ENCODE data around the gene NOS2.
"Not testable (repeated sequence)": the region's sequence is repeated elsewhere in the genome, so short reads cannot be mapped to it uniquely, and the experiment has no call there.

NOS2 gene

DNA sequence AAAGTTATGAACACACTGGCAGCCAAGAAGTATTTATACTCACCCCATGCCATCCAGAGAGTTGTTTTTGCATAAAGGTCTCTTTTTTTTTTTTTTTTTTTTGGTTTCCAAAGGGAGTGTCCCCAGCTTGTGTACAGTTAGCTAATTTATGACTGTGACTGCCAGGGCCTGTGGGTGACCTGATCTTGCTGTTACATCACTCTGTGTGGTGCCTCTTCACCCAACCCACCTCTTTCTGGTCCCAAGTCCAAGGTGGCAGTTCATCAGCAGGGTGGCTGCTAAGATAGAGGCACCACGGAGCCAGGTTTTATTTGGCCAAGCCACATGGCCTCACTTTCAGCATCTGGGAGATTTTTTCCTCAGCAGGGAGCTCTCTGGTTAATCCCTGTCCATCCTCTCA lies at the start of gene NOS2:
NOS2 (minus strand) TSS at position 8 of the 400 bp plus-strand sequence. CDS start 1,720 bp downstream, outside the sequence.
- no peak for DNase-seq (ENCODE audit: low spot score)

DNA sequence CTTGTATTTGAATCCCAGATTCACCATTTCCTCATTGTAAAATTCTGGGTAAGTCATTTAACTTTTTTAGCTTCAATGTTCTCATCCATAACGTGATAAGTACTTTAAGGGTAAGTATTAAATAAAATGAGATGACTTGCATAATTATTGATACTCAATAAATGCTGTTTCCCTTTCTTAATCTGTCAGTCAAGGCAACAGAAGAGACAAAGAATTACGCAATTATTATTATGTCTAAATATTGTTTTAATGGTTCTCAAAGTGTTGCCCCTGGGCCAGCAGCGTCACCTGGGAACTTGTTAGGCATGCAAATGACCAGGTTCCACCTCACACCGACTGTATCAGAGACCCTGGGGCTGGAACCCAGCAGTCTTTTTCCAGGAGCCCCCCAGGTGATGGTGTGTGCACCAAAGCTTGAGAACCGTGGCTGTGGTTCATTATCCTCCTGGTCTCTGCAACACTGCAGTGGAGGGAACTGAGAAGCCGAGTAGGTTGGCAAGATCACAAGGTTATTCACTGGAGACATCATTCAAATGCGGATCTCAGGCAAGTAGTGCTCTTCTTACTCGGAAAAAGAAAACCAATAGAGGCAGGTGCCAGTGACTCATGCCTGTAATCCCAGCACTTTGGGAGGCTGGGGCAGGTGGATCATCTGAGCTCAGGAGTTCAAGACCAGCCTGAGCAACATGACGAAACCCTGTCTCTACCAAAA lies 49.3 kb upstream of the NOS2 start:
- DNase-seq (ENCODE audit: low spot score): no peak

DNA sequence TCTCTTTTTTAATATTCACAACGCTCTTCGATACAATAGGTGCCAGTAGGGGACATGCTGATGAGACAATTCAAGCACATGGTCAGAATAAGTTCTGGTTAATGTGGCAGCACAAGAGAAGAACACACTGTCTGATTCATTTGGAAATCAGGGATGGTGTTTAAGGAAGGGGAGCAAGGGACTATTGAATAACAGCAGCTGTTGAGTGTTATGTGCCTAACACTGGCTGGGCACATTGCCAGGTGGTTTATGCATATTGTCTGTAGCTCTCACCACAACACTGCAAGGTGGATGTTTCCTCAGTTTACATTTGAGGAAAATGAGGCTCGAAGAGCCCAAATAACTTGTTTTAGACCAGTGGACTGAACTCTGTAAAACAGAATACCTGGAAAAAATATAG lies 48.6 kb upstream of the NOS2 start:
- no peak for DNase-seq (ENCODE audit: low spot score)

DNA sequence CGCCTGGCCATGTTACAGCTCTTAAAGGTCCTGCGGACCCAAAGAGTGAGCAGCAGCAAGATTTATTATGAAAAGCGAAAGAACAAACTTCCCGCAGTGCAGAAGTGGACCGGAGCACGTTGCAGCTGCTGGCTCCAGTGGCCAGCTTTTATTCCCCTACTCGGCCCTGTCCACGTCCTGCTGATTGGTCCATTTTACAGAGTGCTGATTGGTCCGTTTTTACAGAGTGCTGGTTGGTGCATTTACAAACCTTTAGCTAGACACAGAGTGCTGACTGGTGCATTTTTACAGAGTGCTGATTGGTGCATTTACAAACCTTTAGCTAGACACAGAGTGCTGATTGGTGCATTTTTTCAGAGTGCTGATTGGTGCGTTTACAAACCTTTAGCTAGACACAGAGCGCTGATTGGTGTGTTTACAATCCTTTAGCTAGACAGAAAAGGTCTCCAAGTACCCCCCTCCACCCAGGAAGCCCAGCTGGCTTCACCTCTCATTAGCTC lies 46.5 kb upstream of the NOS2 start:
- DNase-seq (ENCODE audit: low spot score): not testable (repeated sequence)

DNA sequence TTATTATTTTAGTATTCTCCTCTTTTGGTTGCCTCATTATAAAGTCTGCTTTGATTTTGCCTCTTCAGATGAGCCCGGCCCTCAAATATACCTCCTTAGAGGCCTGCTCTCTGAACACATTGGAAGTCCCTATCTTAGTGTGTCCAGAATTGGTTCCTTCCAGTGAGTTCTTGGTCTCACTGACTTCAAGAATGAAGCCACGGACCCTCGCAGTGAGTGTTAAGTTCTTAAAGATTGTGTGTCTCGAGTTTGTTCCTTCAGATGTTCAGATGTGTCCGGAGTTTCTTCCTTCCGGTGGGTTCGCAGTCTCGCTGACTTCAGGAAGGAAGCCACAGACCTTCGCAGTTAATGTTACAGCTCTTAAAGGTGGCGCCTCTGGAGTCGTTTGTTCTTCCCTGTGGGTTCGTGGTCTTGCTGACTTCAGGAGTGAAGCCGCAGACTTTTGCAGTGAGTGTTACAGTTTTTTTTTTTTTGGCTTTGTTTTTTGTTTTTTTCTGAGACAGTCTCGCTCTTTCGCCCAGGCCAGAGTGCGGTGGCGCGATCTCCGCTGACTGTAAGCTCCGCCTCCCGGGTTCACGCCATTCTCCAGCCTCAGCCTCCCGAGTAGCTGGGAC lies 45.8 kb upstream of the NOS2 start:
- no peak for DNase-seq (ENCODE audit: low spot score)

DNA sequence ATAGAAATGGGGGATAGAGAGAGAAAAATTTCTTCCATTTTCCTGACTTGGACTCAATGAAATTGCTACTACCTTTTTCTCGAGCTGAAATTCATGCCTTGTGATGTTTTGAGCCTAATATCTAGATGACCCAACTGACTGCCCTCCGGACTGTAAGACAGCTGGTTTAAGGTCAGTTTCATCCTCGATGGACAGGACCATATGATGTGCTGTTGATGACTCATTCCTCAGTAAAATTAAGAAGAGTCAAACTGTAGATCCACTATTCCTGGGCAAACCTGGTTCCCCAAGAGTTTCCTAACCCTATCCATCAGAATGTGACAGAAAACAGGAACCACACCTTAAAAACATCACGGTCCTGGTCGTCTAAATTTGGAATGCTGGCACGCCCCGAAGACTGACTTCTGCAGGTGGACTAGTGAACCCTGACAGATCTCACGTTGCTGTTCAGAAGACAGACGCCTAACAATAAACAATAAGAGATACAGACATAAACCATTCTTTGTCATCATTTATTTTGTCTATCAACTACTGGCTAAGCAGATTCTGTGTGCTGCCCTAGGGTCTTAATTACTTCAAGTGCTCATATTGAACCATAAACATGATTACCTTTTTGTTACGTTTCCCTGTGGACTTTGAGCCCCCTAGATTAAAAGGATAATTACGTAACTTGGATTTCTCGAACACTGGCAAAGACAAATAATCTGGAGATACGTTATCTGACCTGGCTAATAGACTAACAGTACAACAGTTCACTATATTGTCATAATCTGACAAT lies 45.1 kb upstream of the NOS2 start:
- DNase-seq (ENCODE audit: low spot score): no peak

DNA sequence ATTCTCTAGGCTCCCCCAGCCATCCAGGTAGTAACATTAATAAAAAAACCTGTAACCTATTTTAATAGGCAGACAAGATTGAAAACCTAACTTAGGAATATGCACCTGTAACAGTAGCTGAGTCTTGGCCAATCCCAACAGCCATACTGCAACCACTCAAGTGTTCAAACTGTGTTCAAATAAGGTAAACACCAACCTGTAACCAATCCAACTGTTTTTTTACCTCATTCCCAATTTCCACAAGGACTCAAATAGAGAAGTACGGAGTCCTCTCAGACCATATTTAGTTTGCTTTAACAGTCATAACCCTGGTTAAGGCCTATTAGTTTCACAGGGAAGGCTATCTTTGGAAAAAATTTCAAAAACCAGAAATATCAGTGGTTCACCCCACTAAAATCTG lies 40.4 kb upstream of the NOS2 start:
- DNase-seq (ENCODE audit: low spot score): no peak

DNA sequence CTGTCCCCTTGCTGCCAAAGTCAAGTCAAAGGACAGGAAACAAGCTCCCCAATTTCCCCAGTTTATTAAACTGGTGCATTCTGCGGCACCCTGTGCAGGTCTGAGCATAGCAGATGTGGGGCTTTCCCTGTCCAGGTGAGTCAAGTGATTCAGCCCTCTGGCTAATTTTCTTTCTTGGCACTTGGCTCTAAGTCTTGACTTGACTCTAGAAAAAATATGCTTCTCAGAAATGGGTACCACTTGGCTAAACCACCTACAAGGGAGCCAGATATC lies 40.0 kb upstream of the NOS2 start:
- not testable (repeated sequence) for DNase-seq (ENCODE audit: low spot score)

DNA sequence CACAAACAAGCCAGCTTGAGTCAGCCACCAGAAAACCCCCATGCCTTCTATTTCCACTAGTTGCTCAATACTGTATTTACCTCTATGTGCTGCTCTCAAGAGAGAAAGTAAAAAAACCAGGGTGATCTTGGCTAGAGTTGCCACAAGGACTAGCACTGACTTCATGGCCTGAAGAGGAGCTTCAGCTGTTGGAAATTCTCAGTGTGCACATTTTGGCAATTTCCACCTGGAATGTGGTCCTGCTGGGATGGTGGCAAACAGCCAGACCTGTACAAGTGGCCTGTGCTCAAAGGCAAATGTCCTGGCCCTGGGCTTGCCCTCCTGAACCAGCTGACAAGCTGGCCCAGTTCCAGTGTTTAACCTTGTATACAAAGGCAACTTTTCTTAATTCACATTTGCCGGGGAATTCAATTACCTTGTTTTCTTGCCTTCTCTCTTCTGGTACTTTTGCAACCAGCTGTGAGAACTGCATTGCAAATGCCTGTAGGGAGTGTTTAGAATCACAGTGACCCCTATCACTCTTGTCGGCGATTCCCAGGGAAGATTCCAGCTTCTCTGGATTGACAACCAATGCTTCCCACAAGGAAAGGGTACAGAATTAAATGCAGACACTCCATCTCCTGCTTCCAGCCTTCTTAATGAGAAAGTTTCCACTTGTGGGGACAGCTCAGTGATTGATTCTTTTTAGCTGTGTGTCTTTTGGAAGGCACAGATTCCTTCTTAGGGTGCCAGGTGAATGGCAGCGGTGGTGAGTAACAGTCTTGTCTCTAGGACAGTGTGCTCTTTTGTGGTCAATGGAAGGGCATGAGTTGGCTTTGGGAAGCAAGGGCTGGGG lies 39.5 kb upstream of the NOS2 start:
- DNase-seq (ENCODE audit: low spot score): not testable (repeated sequence)

DNA sequence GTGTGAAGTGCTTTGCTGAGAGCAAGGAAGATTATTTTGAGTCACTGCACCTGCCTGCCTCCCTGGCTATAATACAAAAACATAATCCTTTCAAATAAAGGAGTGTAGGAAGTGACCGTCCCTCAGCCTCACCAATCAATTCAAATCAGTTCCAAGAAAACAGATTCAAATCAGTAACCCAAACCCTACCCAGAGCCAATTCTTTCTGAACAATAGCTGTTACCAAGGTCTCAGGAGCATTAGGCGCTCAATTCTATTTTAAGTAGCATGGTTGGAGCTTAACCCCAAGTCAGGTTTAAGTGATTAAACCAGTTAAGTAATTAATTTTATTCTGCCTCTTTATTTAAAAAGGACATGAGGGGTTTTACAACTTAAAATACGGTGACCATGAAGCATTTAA lies 38.3 kb upstream of the NOS2 start:
- not testable (repeated sequence) for DNase-seq (ENCODE audit: low spot score)

DNA sequence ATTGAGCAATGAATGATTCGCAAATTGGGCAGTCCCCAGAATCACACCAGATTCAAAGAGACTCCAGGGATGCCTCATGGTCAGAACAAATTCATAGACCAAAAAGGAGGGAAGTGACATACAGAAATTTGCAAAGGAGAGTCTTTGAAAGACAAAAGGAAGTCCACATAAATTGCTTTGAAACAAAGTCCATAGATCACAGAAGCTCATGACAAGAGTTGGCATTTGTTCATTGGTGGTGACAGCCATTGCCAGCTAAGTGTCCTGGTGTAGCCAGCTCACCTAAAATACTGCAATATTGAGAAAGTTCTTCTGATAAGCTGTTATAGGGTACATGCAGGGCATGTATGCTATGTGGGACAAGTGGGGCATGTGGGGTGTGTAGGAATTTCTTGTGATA lies 37.4 kb upstream of the NOS2 start:
- not testable (repeated sequence) for DNase-seq (ENCODE audit: low spot score)

DNA sequence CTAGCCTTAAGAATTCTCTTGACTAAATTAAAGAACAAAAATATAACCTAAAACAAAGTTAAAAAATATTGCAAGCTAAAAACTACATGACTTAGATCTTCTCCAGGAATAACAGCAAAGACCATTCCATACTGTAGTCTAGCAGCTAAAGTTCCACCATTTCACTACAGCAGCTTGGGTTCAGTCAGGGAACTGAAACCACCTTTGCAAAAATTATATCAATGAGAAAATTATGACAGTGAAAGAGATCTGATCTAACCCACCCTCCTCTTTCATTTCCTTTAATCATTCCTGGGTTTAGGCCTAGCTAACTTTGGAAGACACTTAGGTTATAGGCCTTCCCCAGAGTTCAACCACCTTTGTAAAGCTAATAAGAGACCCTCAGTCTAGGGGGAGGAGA lies 36.3 kb upstream of the NOS2 start:
- DNase-seq (ENCODE audit: low spot score): no peak

DNA sequence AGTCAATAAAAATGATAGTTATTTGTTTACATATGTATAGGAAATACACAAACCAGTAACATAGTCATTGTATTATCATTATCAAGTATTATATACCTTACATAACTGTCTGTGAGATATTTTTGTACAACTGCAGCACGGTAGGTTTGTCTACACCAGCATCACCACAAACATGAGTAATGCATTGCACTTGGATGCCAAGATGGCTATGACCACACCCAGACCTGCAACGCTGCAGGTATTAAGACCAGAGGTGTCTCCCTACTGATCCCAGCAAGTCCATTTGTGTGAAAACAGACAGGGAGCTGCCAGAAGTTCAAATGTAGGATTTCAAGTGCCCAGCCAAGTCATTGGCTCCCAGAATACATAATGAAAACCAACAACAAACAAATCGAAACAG lies 34.2 kb upstream of the NOS2 start:
- no peak for DNase-seq (ENCODE audit: low spot score)

DNA sequence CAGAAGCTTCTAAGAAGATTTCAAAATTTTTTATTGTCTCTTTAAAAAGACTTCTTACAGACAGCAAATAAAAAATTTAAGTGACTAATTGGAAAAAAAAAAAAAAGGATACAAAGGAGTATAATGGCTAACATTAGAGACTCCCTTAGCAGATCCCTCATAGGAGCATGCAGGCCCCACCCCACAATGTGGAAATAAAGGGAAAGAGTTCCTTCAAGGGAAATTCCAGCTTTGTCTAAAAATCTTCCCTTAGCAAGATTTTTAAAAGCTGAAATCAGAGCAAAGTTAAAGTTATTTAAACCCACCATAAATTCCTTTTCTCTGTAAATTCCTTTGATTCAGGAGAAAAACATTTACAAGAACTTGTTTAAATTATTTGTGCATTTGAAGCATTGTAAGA lies 32.5 kb upstream of the NOS2 start:
- DNase-seq (ENCODE audit: low spot score): no peak

DNA sequence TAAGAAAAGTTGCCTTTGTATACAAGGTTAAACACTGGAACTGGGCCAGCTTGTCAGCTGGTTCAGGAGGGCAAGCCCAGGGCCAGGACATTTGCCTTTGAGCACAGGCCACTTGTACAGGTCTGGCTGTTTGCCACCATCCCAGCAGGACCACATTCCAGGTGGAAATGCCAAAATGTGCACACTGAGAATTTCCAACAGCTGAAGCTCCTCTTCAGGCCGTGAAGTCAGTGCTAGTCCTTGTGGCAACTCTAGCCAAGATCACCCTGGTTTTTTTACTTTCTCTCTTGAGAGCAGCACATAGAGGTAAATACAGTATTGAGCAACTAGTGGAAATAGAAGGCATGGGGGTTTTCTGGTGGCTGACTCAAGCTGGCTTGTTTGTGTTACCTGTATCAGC lies 29.6 kb upstream of the NOS2 start:
- DNase-seq (ENCODE audit: low spot score): not testable (repeated sequence)

DNA sequence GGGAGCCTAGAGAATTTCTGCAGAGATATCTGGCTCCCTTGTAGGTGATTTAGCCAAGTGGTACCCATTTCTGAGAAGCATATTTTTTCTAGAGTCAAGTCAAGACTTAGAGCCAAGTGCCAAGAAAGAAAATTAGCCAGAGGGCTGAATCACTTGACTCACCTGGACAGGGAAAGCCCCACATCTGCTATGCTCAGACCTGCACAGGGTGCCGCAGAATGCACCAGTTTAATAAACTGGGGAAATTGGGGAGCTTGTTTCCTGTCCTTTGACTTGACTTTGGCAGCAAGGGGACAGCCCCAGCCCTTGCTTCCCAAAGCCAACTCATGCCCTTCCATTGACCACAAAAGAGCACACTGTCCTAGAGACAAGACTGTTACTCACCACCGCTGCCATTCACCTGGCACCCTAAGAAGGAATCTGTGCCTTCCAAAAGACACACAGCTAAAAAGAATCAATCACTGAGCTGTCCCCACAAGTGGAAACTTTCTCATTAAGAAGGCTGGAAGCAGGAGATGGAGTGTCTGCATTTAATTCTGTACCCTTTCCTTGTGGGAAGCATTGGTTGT lies 28.9 kb upstream of the NOS2 start:
- not testable (repeated sequence) for DNase-seq (ENCODE audit: low spot score)

DNA sequence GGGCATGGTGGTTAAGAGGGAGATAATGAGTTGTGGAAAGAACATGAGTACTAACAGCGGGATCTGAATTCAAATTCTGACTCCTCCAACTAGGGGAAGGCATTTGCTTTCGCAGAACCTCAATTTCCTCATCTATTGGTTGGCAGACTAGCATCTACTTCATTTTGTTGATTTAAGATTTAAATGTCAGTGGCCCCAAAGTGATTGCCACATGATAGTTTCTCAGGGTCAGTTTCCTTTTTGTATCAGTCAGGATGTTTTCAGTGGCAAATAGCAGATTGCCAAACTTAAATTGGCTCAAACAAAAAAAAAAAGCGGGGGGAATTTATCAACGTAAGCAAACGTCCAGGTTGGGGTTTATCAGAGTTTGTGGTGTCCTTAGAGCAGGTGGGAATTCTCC lies 25.1 kb upstream of the NOS2 start:
- DNase-seq (ENCODE audit: low spot score): no peak

DNA sequence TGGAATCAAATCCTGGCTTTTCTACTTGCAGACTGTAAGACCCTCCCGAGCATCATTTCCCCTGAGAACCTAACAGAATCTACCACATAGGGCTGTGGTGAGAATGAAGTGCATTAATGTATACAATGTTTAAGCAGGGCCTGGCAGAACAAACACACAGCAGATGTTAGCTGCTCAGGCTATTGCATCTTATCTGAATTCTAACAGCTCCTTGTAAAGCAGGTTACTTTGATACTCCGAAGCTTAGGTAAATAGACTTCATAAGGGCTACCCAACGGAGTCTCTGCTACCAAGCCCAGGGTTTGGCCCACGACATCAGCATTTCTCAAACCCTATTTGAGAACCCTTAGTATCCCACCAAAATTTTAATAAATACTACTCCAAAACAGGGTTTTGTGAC lies 24.4 kb upstream of the NOS2 start:
- DNase-seq (ENCODE audit: low spot score): no peak

DNA sequence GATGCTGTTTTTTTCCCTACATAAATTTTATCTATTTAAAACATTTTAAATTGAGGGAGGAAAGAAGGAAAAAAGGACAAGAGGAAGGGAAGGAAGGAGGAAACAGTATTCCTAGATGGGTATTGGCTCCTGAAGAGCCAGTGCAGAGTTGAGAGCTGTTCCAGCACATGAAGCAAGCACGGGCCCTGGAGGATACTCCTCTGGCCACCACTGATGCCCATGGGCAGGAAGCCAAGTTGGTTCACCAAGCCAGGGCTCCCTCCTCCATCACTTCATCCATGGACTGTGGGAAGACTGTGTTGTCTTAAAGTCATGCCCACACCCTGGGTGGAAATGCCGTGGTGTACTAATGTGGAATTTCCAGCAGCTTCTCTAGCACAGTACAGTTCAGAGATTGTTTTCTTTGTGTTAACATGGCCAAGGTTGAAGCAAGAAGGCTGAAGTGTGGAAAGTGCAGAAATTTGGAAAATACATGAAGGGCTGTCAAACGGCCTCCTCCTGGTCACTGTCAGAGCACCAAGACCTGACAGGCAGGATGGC lies 23.9 kb upstream of the NOS2 start:
- no peak for DNase-seq (ENCODE audit: low spot score)

DNA sequence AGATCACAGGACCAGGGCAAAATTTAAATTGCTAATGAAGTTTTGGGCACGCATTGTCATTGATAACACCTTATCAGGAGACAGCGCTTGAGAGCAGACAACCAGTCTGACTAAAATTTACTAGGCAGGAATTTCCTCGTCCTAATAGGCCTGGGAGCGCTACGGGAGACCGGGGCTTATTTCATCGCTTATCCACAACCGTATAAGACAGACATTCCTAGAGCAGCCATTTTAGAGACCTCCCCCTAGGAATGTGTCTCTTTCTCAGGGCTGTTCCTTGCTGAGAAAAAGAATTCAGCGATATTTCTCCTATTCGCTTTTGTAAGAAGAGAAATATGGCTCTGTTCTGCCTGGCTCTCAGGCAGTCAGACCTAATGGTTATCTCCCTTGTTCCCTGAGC lies 21.8 kb upstream of the NOS2 start:
- DNase-seq (ENCODE audit: low spot score): not testable (repeated sequence)

DNA sequence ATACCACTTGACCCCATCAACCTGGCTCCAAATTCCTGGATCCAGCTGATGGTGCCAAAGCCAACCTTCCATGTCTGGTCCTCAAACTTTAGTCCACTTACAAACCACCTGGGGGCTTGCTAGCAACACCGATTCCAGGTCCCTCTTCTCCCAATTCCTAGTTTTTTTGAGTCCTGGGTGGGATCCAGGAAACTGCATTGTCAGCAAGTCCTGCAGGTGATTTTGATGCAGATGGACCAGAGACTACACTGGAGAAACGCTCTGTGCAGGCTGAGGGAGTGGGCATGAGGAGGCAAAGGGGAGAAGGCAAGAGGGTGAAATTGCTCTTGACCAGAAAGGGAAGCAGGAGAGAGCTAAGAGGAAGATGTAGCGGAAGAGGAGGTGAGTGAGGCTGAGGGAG lies 21.0 kb upstream of the NOS2 start:
- no peak for DNase-seq (ENCODE audit: low spot score)

DNA sequence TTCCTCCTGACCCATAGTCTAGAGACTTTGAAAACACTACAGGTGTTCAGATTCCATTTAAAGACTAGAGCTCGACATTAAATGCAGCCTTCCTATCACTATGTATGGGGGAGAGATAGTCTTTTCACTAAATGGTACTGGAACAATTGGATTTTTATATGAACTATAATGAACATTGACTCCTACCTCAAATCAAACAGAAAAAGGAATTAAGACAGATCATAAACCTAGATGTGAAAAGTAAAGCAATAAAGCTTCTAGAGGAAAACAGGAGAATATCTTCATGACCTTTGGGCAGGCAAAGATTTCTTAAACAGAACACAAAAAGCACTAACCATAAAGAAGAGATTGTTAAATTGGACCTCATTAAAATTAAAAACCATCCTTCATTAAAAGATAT lies 18.8 kb upstream of the NOS2 start:
- DNase-seq (ENCODE audit: low spot score): no peak

Data from iPS-NIHi11 (cell line).